GM12874 (cell line): Measurements from ENCODE around the gene MED8.

Experiments used
- CTCF ChIP-seq: IDR thresholded peaks from 2 replicates; pipeline ENCODE4 v1.5.1; 2011; ENCODE audit warnings: low read depth, mild to moderate bottlenecking, control low read depth, low read length, moderate library complexity; ENCODE audit not compliant: insufficient read depth

MED8 gene

GRCh38 chr1:43352351-43352705 lies 37.3 kb downstream of the MED8 start:
- TF ChIP-seq CTCF: no peak

GRCh38 chr1:43351421-43352350 lies 37.9 kb downstream of the MED8 start:
- no peak for TF ChIP-seq CTCF

GRCh38 chr1:43350976-43351375 lies 38.6 kb downstream of the MED8 start:
- TF ChIP-seq CTCF: no peak

GRCh38 chr1:43349594-43350306 lies 39.9 kb downstream of the MED8 start:
- no peak for TF ChIP-seq CTCF

GRCh38 chr1:43348809-43349593 lies 40.6 kb downstream of the MED8 start:
- no peak for TF ChIP-seq CTCF

- TF ChIP-seq CTCF: no peak
Measured at GRCh38 chr1:43348343-43348808, 41.2 kb downstream of the MED8 start.

GRCh38 chr1:43346636-43347035 lies 43.0 kb downstream of the MED8 start:
- TF ChIP-seq CTCF: no peak
